Brain microvascular endothelial cell (primary cell): ENCODE data around the gene PPIL1.
A peak's percentile ranks its signal among the peaks of the same experiment; 100 is the strongest.
"Not testable (repeated sequence)": the region's sequence is repeated elsewhere in the genome, so short reads cannot be mapped to it uniquely, and the experiment has no call there.

Experiments used
- DNase-seq: peaks from one replicate; pipeline ENCODE4 v3.0.0-alpha.2; 2020
- H3K27ac ChIP-seq: fragments of 250-450 bp; sonication (Bioruptor Pico); 2 replicates; pipeline ENCODE4 v1.5.1; 2020; ENCODE audit warnings: mild to moderate bottlenecking, moderate library complexity
- H3K27me3 ChIP-seq: fragments of 250-450 bp; sonication (Bioruptor Pico); replicated peaks from 2 replicates; pipeline ENCODE4 v1.5.1; 2020; ENCODE audit warnings: mild to moderate bottlenecking
- H3K36me3 ChIP-seq: fragments of 250-450 bp; sonication (Bioruptor Pico); replicated peaks from 2 replicates; pipeline ENCODE4 v1.5.1; 2020; ENCODE audit warnings: mild to moderate bottlenecking
- H3K4me3 ChIP-seq: 2 replicates; pipeline ENCODE4 v1.5.1; 2011; ENCODE audit warnings: low read depth, mild to moderate bottlenecking, control low read depth, low read length, moderate library complexity
- in situ Hi-C: cut with HindIII; loops from 2 replicates; pipeline ENCODE4 v1.10.0; 2017; ENCODE audit warnings: low sequenced_read_pairs, low pct_ligation_motif_present
- TF ChIP-seq, protein P1 (sequence below): IDR thresholded peaks from 2 replicates; pipeline ENCODE4 v1.5.1; 2011; ENCODE audit warnings: low read depth, mild to moderate bottlenecking, moderate library complexity, low read length, control low read depth, inconsistent platforms; ENCODE audit errors: missing control alignments

Gene PPIL1

DNA sequence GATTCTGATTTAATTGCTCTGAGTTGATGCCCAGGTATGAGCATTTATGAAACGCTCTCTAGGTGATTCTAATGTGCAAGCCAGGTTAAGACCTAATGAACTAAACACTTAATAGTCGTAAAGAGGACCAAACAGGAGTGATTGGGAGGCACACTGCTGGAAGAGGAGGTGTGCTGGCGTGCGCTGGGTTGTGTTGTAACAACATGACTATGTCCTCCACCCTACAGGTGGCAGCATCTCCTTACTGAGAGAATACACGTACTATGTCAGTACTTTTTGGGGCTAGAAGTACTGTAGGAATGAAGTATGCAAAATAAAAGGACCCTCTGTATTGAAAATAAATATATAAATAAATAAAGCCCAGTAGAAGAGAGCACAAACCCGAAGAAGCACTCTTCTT is 23.0 kb upstream of the PPIL1 start:
- no peak overlapping the region for H3K4me3 ChIP-seq
- H3K27ac ChIP-seq: no peak overlapping the region
- DNase-seq: no peak
- in situ Hi-C loops: no loop called here
- H3K27me3 ChIP-seq: no peaks in the 10 kb centered on the region
- TF ChIP-seq, protein P1, sequence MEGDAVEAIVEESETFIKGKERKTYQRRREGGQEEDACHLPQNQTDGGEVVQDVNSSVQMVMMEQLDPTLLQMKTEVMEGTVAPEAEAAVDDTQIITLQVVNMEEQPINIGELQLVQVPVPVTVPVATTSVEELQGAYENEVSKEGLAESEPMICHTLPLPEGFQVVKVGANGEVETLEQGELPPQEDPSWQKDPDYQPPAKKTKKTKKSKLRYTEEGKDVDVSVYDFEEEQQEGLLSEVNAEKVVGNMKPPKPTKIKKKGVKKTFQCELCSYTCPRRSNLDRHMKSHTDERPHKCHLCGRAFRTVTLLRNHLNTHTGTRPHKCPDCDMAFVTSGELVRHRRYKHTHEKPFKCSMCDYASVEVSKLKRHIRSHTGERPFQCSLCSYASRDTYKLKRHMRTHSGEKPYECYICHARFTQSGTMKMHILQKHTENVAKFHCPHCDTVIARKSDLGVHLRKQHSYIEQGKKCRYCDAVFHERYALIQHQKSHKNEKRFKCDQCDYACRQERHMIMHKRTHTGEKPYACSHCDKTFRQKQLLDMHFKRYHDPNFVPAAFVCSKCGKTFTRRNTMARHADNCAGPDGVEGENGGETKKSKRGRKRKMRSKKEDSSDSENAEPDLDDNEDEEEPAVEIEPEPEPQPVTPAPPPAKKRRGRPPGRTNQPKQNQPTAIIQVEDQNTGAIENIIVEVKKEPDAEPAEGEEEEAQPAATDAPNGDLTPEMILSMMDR: peak; percentile 33
- H3K36me3 ChIP-seq: peaks cover 21% of the 10 kb centered on the region

DNA sequence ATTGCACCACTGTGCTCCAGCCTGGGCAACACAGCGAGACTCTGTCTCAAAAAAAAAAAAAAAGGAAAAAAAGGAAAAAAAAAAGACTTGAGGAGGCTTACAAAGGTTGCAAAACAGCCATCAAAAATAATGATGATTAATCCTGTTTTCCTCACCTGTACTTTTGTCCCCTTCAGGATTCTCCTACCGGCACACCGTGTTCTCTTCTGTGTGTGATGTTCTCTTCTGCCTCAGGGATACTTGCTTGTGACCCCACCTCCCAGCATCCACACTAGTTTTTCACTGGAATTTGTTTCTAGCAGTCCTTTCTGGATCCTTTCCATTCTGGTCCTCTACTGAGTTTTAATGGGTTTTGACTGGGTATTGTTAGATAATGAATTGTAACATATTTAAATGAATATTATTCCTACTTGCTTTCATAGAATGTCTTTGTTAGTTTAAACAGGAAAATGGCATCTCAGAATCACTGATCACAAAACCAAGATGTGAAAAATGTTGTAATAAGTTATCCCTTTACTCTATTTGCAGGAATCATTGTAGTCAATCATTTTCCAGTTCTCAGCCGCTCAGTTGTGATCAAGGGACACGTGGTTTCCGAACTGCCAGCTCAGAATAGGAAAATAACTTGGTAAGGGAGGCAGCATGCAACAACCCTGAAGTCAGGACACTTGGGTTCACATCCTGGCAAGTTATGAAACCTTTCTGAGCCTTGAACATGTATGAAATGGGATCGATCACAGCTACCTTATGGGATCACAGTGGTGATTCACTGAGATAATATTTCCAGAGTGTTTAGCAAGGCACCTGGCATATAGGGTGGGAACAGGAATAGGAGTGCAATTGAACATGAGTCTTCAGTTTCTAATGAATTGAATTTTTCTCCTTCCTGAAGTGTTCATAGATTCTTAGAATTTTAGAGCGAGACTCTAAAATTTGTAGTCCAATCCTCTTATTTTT is 19.7 kb upstream of the PPIL1 start:
- peaks cover 3% of the 10 kb centered on the region for H3K36me3 ChIP-seq
- DNase-seq: no peak
- no peaks in the 10 kb centered on the region for H3K27me3 ChIP-seq
- in situ Hi-C loops: no loop called here
- H3K27ac ChIP-seq: no peak overlapping the region
- H3K4me3 ChIP-seq: no peak overlapping the region
- TF ChIP-seq, protein P1: no peak

DNA sequence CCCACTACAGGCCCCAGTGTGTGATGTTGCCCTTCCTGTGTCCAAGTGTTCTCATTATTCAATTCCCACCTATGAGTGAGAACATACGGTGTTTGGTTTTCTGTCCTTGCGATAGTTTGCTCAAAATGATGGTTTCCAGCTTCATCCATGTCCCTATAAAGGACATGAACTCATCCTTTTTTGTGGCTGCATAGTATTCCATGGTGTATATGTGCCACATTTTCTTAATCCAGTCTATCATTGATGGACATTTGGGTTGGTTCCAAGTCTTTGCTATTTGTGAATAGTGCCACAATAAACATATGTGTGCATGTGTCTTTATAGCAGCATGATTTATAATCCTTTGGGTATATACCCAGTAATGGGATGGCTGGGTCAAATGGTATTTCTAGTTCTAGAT is 16.6 kb upstream of the PPIL1 start:
- H3K27ac ChIP-seq, DNase-seq, H3K4me3 ChIP-seq, H3K36me3 ChIP-seq, in situ Hi-C loops, H3K27me3 ChIP-seq: not testable (repeated sequence)

DNA sequence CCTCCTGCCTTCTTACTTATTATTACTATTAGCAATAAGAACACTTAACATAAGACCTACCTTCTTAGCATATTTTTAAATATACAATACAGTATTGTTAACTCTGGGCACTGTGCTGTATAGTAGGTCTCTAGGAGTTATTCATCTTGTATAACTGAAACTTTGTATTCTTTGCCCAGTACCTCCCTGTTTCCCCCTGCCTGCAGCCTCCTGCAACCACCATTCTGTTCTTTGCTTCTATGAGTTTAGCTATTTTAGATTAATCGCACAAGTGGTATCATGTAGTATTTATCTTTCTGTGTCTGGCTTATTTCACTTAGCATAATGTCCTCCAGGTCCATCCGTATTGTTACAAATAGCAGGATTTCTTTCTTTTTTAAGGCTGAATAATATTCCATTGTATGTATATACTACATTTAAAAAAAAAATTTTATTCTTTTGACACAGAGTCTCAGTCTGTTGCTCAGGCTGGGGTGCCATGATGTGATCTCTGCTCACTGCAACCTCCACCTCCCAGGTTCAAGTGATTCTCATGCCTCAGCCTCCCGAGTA is 15.6 kb upstream of the PPIL1 start:
- TF ChIP-seq, protein P1: peak; percentile 23
- no peak for DNase-seq
- in situ Hi-C loops: no loop called here
- H3K4me3 ChIP-seq: no peak overlapping the region
- no peak overlapping the region for H3K27ac ChIP-seq
- no peaks in the 10 kb centered on the region for H3K36me3 ChIP-seq
- H3K27me3 ChIP-seq: no peaks in the 10 kb centered on the region

DNA sequence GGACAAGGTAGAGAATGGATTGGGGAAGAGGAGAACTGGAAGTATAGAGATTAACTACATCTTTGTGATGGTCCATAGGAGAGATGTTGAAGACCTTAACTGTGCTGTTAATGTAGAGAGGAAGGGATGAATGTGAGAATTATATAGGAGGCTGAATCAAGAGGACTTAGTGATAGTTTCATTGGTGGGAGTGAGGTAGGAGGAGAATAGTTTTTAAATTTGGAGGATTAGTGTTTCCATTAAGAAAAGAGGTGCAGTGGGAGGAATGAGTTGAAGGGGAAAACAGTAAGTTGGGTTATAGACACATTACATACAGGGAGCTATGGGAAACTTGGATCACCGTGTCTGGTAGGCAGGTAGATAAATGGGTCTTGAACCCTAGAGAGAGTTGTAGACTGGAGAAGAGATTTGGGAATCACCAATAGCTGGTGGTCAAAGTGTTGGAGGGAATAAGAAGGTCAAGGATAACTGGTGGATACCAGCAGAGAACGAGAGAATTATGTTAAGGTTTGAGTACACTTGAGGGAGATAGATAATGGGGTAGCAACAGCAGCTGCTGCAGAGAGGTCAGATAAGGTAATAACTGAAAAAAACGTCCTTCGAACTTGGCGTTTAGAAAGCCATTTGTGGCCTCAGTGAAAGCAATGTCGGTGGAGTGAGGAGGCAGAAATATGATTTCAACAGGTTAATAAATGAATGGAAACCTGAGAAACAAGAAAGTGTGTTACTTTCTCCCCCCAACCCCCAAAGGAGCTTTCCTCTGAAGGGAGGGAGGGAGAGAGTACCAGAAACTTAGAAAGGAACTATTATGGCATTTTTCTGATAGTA is 14.3 kb upstream of the PPIL1 start:
- H3K27ac ChIP-seq: no peak overlapping the region
- in situ Hi-C loops: no loop called here
- no peak for DNase-seq

More for the DNA sequence above, 14.3 kb upstream of the PPIL1 start:
- Histone ChIP-seq H3K4me3 (no peak overlapping the region), H3K36me3 (no peaks in the 10 kb centered on the region), H3K27me3 (no peaks in the 10 kb centered on the region)
- TF ChIP-seq, protein P1: no peak
